B cell (primary cell): Measurements from ENCODE around the gene SPATA2L.

Experiments used
- EZH2 ChIP-seq: IDR thresholded peaks from 2 replicates; pipeline ENCODE4 v1.6.1; 2012; ENCODE audit warnings: borderline replicate concordance, low read depth, mild to moderate bottlenecking, moderate library complexity, low read length; ENCODE audit not compliant: insufficient read depth, poor library complexity, severe bottlenecking
- TF ChIP-seq, protein P1 (sequence below): fragments of 200-600 bp; IDR thresholded peaks from one replicate; pipeline ENCODE4 v1.8.0; 2022; ENCODE audit warnings: antibody characterized with exemption, mild to moderate bottlenecking

GRCh38 chr16:89691231-89691985, 10.1 kb downstream of the SPATA2L start:
- TF ChIP-seq, protein P1, sequence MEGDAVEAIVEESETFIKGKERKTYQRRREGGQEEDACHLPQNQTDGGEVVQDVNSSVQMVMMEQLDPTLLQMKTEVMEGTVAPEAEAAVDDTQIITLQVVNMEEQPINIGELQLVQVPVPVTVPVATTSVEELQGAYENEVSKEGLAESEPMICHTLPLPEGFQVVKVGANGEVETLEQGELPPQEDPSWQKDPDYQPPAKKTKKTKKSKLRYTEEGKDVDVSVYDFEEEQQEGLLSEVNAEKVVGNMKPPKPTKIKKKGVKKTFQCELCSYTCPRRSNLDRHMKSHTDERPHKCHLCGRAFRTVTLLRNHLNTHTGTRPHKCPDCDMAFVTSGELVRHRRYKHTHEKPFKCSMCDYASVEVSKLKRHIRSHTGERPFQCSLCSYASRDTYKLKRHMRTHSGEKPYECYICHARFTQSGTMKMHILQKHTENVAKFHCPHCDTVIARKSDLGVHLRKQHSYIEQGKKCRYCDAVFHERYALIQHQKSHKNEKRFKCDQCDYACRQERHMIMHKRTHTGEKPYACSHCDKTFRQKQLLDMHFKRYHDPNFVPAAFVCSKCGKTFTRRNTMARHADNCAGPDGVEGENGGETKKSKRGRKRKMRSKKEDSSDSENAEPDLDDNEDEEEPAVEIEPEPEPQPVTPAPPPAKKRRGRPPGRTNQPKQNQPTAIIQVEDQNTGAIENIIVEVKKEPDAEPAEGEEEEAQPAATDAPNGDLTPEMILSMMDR, result no peak
- no peak for TF ChIP-seq EZH2
